ENCODE results near the gene STRBP. TPM values are rescaled to one million over a fixed set of nuclear protein-coding genes. Genes with fewer than 3 reads are reported as not detected.
"Not testable (repeated sequence)": the region's sequence is repeated elsewhere in the genome, so short reads cannot be mapped to it uniquely, and the experiment has no call there.

STRBP gene
- total RNA-seq, 8 experiments from 2014 or later: 17.5 to 60.7 (median 43.7) TPM

DNA sequence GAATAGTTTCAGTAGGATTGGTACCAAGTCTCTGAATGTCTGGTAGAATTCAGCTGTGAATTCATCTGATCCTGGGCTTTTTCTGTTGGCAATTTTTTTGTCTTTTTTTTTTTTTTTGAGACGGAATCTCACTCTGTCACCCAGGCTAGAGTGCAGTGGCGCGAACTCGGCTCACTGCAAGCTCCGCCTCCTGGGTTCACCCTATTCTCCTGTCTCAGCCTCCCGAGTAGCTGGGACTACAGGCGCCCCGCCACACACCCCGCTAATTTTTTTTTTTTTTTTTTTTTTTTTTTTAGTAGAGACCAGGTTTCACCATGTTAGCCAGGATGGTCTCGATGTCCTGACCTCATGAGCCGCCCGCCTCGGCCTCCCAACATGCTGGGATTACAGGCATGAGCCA is 67.9 kb downstream of the STRBP start:
- in situ Hi-C loops (cut with MboI; ENCODE audit: low pct_unique_long_range_greater_than_20kb in 2 of 9, low sequenced_read_pairs in 9 of 9, unreplicated experiment in 9 of 9); H3K4me3 ChIP-seq; ATAC-seq (replicated peaks in 6 of 8); H3K27ac ChIP-seq; H3K4me1 ChIP-seq (replicated peaks in 1 of 2): not testable (repeated sequence)
- 82 to 100% (median 97%) methylated on average over 2 to 13 of the region's 13 CpGs; no CpG with 5 or more reads in 1 of the 10 experiments for WGBS, 10 experiments

DNA sequence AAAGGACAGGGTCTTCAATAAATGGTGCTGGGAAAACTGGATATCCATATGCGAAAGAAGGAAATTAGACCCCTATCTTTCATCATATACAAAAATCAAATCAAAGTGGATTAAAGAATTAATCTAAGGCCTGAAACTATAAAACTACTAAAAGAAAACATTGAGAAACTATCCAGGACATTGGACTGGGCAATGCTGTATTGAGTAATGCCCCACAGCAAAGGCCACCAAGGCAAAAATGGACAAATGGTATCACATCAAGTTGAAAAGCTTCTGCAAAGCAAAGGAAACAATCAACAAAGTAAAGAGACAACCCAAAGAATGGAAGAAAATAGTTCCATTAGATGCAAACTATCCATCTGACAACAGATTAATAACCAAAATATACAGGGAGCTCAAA is 72.3 kb downstream of the STRBP start:
- no peak overlapping the region for H3K4me3 ChIP-seq
- in situ Hi-C loops (cut with MboI; ENCODE audit: low pct_unique_long_range_greater_than_20kb in 2 of 9, low sequenced_read_pairs in 9 of 9, unreplicated experiment in 9 of 9): no loop called here
- H3K27ac ChIP-seq: no peak overlapping the region
- no peaks in the 10 kb centered on the region for H3K4me1 ChIP-seq (replicated peaks in 1 of 2)
- WGBS, 10 experiments: 67 to 100% (median 90%) methylated on average over 1 of the region's 1 CpG; no CpG with 5 or more reads in 3 of the 10 experiments
- no peak for ATAC-seq (replicated peaks in 6 of 8)

DNA sequence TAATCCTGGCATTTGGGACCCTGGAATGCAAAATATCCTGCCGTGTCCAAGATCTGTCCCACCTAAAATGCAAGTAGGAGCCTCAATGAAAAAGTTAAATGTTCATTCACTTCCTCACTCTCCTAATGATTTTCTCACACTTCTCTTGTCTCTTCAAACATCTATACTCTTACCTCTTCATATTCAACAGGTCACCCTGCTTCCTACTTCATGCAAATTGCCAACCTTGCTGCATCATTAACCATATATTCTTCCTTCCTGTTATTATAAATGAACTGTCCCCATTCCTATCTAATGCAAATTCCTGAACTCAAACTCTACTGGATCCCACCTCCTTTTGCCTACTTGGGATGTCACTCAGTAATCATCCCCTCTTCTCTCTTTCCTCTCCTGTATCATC is 74.4 kb downstream of the STRBP start:
- no peak for ATAC-seq (replicated peaks in 6 of 8)
- no peak overlapping the region for H3K27ac ChIP-seq
- WGBS, 10 experiments: 56 to 100% (median 88%) methylated on average over 1 of the region's 1 CpG; no CpG with 5 or more reads in 3 of the 10 experiments
- no peaks in the 10 kb centered on the region for H3K4me1 ChIP-seq (replicated peaks in 1 of 2)
- no peak overlapping the region for H3K4me3 ChIP-seq
- in situ Hi-C loops (cut with MboI; ENCODE audit: low pct_unique_long_range_greater_than_20kb in 2 of 9, low sequenced_read_pairs in 9 of 9, unreplicated experiment in 9 of 9): no loop called here

DNA sequence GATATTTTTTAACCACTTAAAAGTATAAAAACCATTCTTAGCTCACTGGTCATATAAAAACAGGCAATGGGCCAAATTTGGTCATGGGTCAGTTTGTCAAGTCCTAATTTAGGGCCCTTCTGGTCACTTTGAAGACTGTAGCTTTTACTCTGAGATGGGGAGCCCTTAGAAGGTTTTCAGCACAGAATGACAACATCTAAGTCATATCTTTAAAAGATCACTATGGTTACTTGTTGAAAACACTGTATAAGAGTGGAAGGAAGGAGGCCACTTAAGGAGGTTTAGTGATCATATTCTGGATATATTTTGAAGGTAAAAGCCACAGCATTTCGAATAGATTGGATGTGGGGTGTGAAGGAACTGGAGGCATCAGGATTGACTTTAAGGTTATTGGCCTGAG is 76.7 kb downstream of the STRBP start:
- peak in 3 of 8 experiments; percentile 62 to 73 (median 73) for ATAC-seq (replicated peaks in 6 of 8)
- no peaks in the 10 kb centered on the region for H3K4me1 ChIP-seq (replicated peaks in 1 of 2)
- WGBS, 10 experiments: 100% methylated on average over 1 of the region's 1 CpG; no CpG with 5 or more reads in 7 of the 10 experiments
- in situ Hi-C loops (cut with MboI; ENCODE audit: low pct_unique_long_range_greater_than_20kb in 2 of 9, low sequenced_read_pairs in 9 of 9, unreplicated experiment in 9 of 9): no loop called here
- H3K27ac ChIP-seq: no peak overlapping the region
- H3K4me3 ChIP-seq: no peak overlapping the region

DNA sequence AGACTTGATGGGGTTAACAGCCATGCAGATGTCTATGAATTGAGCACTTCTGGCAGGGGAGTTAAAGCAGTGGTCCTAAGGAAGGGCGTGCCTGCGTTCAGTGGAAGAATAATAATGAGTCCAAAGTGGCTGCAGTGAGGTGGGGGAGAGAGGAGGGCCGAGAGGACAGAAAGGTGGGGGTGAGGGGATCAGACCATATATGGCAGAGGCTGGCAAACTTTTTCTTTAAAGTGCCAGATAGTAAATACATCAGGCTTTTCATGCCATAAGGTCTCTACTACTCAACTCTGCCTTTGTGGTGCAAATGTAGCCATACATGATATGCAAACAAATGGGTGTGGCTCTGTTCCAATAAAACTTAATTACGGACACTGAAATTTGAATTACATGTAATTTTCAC is 77.1 kb downstream of the STRBP start:
- Histone ChIP-seq H3K4me3 (no peak overlapping the region), H3K4me1 (replicated peaks in 1 of 2) (no peaks in the 10 kb centered on the region), H3K27ac (no peak overlapping the region)
- WGBS, 10 experiments: 14 to 60% (median 20%) methylated on average over 1 to 4 of the region's 4 CpGs; no CpG with 5 or more reads in 5 of the 10 experiments
- in situ Hi-C loops (cut with MboI; ENCODE audit: low pct_unique_long_range_greater_than_20kb in 2 of 9, low sequenced_read_pairs in 9 of 9, unreplicated experiment in 9 of 9): no loop called here
- ATAC-seq (replicated peaks in 6 of 8): peak in 5 of 8 experiments; percentile 31 to 97 (median 48)

DNA sequence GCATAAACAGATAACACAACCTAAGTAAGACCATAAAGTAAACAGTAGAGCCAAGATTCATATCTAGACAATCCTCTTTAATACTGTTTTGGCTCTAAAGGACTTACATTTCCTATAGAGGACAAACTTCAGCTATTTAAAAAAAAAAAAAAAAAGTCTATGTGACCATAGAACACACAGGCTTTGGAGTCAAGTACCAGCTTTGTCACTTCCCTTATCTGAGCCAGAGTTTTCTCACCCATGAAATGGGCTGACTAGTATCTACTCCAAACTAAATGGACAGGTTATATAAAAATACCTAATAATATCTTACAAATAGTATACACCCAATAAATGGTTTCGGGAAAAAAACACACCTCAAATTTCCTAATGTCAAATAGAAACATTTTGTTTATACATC is 81.3 kb downstream of the STRBP start:
- H3K4me3 ChIP-seq: no peak overlapping the region
- no peak for ATAC-seq (replicated peaks in 6 of 8)
- in situ Hi-C loops (cut with MboI; ENCODE audit: low pct_unique_long_range_greater_than_20kb in 2 of 9, low sequenced_read_pairs in 9 of 9, unreplicated experiment in 9 of 9): no loop called here
- WGBS, 10 experiments: 67 to 100% (median 100%) methylated on average over 1 of the region's 1 CpG; no CpG with 5 or more reads in 2 of the 10 experiments
- no peak overlapping the region for H3K27ac ChIP-seq
- no peaks in the 10 kb centered on the region for H3K4me1 ChIP-seq (replicated peaks in 1 of 2)

DNA sequence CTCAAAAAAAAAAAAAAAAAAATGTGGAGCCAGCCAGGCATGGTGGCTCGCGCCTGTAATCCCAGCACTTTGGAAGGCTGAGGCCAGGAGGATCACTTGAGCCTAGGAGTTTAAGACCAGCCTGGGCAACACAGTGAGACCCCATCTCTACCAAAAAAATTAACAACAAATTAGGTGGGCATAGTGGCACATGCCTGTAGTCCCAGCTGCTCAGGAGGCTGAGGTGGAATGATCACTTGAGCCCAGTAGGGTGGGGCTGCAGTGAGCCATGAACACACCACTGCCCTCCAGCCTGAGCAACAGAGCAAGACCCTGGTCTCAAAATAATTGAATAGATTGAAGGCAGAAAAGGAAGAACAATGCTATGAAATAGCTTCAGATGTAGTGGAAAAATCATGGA is 82.4 kb downstream of the STRBP start:
- WGBS, 10 experiments: 100% methylated on average over 2 of the region's 2 CpGs; no CpG with 5 or more reads in 7 of the 10 experiments
- H3K27ac ChIP-seq; H3K4me1 ChIP-seq (replicated peaks in 1 of 2); ATAC-seq (replicated peaks in 6 of 8); H3K4me3 ChIP-seq; in situ Hi-C loops (cut with MboI; ENCODE audit: low pct_unique_long_range_greater_than_20kb in 2 of 9, low sequenced_read_pairs in 9 of 9, unreplicated experiment in 9 of 9): not testable (repeated sequence)

DNA sequence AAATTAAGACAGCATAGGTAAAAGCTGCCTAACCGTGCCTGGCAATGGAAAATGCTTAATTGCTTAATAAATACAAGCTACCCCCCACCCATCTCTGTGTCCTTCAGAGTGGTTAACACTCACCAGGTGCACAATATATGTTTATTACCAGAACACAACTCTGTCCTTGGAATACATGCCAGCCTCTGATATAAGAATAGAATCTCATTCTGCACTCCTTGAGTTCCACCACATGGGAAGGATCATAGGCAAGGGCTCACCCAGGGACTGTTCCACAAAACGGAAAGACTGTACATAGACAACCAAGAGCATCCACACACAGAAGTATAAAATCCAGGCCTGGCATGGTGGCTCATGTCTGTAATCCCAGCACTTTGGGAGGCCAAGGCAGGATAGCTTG is 91.4 kb downstream of the STRBP start:
- no peak for ATAC-seq (replicated peaks in 6 of 8)
- Histone ChIP-seq H3K4me1 (replicated peaks in 1 of 2) (no peaks in the 10 kb centered on the region), H3K27ac (no peak overlapping the region), H3K4me3 (no peak overlapping the region)
- in situ Hi-C loops (cut with MboI; ENCODE audit: low pct_unique_long_range_greater_than_20kb in 2 of 9, low sequenced_read_pairs in 9 of 9, unreplicated experiment in 9 of 9): no loop called here
- WGBS, 10 experiments: 40 to 100% (median 92%) methylated on average over 1 to 2 of the region's 2 CpGs; no CpG with 5 or more reads in 3 of the 10 experiments

DNA sequence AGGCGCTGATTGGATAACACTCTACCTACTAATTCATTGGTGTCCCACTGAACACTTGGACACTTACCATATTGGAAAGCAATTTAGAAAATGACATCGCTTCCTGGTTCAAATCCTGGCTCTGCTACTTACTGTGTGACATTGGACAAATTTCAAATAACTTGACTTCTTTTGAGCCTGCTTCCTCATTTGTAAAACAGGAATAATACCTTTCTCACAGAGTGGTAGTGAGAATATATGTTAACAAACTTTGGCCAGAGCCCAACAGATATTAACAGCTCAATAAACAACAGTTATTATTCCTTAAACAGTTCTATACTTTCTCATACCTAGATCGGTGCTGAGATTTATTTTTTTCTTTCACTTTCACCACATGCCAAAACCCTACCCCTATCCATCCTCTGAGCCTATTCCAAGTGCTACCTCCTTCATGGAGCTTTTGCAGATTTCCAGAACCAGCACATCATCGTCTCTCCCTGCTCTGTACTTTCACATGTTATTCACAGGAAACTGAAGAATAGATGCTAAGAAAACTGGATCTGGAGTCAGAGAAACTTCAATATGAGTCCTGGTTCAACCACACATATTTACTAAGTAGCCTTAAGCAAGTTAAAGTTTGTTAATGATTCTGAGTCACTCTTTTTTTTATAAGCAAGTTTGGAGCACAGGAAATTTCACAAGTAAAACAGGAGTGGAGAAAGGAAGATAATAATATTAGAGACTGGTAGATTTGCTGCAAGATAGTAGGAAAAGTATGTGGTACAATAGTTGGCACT is 92.3 kb downstream of the STRBP start:
- 33 to 95% (median 83%) methylated on average over 2 to 4 of the region's 4 CpGs for WGBS, 10 experiments
- no peak overlapping the region for H3K4me3 ChIP-seq
- H3K27ac ChIP-seq: no peak overlapping the region
- in situ Hi-C loops (cut with MboI; ENCODE audit: low pct_unique_long_range_greater_than_20kb in 2 of 9, low sequenced_read_pairs in 9 of 9, unreplicated experiment in 9 of 9): no loop called here
- ATAC-seq (replicated peaks in 6 of 8): peak in 2 of 8 experiments; percentile 58 to 65
- H3K4me1 ChIP-seq (replicated peaks in 1 of 2): no peaks in the 10 kb centered on the region

DNA sequence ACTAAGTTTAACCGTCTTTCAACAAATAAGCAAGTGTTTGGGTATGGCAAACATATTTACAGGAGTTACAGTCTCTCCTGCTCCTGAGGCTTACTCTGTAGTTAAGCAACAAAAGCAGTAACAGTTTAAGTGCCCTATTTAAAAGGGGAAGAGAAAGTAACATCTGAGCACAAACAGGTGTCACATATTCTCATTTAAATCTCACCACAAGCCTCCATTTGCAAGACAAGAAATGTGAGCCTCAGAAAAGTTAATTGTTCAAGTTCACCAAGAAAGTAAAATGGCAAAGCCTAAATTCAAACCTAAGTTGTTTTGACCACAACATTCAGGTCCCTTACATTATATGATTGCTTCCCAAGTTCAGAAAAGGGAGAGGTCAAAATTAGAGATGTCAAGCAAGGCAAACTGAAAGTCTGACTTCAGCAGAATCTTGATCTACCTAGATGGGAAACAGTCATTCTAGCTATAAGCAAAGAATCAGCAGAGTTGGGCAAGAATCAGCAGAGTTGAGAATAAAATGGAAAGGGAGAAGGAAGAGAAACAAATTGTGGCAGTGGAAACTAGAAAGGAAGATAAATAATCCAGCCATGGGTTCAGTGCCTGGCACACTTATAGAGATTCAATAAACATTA is 93.4 kb downstream of the STRBP start:
- Histone ChIP-seq H3K4me1 (replicated peaks in 1 of 2) (no peaks in the 10 kb centered on the region), H3K4me3 (no peak overlapping the region), H3K27ac (no peak overlapping the region)
- in situ Hi-C loops (cut with MboI; ENCODE audit: low pct_unique_long_range_greater_than_20kb in 2 of 9, low sequenced_read_pairs in 9 of 9, unreplicated experiment in 9 of 9): no loop called here
- WGBS, 10 experiments: 14 to 100% (median 56%) methylated on average over 1 of the region's 1 CpG; no CpG with 5 or more reads in 4 of the 10 experiments
- ATAC-seq (replicated peaks in 6 of 8): no peak

DNA sequence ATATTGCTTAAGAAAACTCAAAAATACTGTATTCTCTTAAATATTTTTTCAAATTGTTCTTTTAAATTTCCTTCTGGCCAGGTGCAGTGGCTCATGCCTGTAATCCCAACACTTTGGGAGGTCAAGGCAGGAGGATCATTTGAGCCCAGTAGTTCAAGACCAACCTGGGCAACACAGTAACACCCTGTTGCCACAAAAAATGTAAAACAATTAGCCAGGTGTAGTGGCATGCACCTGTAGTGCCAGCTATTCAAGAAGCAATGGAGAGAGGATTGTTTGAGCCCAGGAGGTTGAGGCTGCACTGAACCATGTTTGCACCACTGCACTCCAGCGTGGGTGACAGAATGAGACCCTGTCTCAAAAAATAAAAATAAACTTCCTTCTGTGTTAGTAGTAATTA is 94.3 kb downstream of the STRBP start:
- no peak for ATAC-seq (replicated peaks in 6 of 8)
- no peaks in the 10 kb centered on the region for H3K4me1 ChIP-seq (replicated peaks in 1 of 2)
- H3K4me3 ChIP-seq: no peak overlapping the region
- no peak overlapping the region for H3K27ac ChIP-seq
- in situ Hi-C loops (cut with MboI; ENCODE audit: low pct_unique_long_range_greater_than_20kb in 2 of 9, low sequenced_read_pairs in 9 of 9, unreplicated experiment in 9 of 9): no loop called here
- 71 to 100% (median 90%) methylated on average over 1 of the region's 1 CpG; no CpG with 5 or more reads in 6 of the 10 experiments for WGBS, 10 experiments

DNA sequence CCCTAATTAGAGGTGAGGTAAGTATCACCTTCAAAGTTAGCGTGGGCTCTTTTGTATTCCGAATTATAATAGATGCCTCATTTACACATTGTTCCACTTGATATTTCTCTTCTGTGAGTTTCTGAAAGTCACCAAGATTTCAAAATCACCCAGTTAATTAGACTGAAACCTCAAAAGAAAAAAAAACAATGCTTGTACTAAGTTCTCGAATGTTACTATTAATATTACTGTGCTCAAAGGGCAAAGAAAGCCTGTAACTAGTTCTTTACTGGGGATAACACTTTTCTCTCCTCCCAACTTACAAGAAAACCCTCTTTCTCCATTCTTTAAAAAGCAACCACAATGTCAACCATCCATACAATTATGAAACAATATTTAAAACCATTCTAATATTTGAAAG is 98.5 kb downstream of the STRBP start:
- no peaks in the 10 kb centered on the region for H3K4me1 ChIP-seq (replicated peaks in 1 of 2)
- H3K27ac ChIP-seq: no peak overlapping the region
- 50 to 100% (median 92%) methylated on average over 1 to 3 of the region's 3 CpGs; no CpG with 5 or more reads in 1 of the 10 experiments for WGBS, 10 experiments
- in situ Hi-C loops (cut with MboI; ENCODE audit: low pct_unique_long_range_greater_than_20kb in 2 of 9, low sequenced_read_pairs in 9 of 9, unreplicated experiment in 9 of 9): no loop called here
- ATAC-seq (replicated peaks in 6 of 8): no peak
- H3K4me3 ChIP-seq: no peak overlapping the region

DNA sequence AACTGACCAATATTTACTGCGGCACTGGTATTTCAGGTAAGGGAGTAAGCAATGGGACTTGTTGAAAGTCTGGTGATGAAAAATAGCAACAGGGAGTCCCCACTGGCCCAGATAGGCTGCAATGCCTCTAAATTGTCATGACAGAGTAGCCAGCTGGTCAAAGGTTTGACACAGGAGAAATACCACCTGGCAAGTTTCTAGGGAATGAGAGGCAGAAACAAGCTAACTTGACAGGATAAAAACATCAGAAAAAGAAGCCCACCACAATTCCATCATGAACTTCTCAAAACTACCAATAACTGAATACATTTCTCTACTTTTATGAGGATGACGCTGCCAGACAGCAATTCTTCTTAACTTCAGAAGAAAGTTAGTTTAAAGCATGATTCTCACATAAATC is 99.8 kb downstream of the STRBP start:
- Histone ChIP-seq H3K27ac (no peak overlapping the region), H3K4me1 (replicated peaks in 1 of 2) (no peaks in the 10 kb centered on the region), H3K4me3 (no peak overlapping the region)
- ATAC-seq (replicated peaks in 6 of 8): no peak
- 79 to 100% (median 100%) methylated on average over 1 to 2 of the region's 2 CpGs for WGBS, 10 experiments
- in situ Hi-C loops (cut with MboI; ENCODE audit: low pct_unique_long_range_greater_than_20kb in 2 of 9, low sequenced_read_pairs in 9 of 9, unreplicated experiment in 9 of 9): no loop called here
